HG03159 (cell line): ENCODE data around the gene BIN2.
A peak's percentile ranks its signal among the peaks of the same experiment; 100 is the strongest.
"Not testable (repeated sequence)": the region's sequence is repeated elsewhere in the genome, so short reads cannot be mapped to it uniquely, and the experiment has no call there.

Experiments used
- ATAC-seq: cut with Tn5 transposase; IDR thresholded peaks from one replicate; pipeline ENCODE4 v1.9.1; 2021; ENCODE audit warnings: mild to moderate bottlenecking, moderate library complexity; ENCODE audit not compliant: unreplicated experiment

The BIN2 gene

DNA sequence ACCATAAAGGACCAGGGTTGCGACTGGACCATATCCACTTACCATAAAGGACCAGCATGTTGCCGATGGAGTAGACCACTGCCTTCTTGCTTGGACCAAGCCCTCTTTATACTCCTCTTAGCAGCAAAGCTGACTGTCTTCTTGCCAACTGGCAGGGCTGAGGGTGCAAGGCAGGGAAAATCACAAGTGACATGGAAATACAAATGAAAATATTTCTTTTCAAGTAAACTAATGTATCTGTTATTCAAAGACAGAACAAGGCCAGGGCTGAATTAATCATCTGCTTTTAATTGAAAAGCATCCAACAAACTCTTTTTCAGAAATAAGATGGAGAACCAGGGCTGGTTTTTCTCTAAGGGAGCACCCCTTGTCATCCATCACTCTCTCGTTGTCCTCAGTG is 22.6 kb upstream of the BIN2 start, which contains the start of gene CELA1:
Gene CELA1, minus strand, starts transcription at position 99 of the 400 bp plus-strand sequence. Its CDS starts 41 bp downstream, at position 58.
- no peak for ATAC-seq

DNA sequence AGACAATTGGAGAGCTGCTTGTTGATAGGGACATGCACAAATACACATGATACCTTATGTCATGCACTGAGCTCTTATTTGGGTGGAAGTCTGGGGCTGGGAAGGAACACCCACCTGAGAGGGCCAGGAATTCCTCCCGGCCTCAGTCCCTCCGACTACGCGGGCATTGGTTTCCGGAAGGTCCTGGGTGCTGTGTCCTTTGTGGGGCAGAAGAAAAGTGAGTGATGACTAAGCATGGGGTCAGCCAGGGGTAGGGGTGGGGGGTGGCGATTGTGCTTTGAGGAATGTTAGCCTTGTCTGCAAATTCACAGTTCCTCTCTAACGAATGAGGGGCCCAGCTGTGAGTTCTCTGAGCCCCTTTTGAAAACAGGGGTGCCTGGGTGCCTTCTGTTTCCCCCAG is 21.7 kb upstream of the BIN2 start:
- no peak for ATAC-seq

- no peak for ATAC-seq
Observed at GRCh38 chr12:51343201-51343600, 19.2 kb upstream of the BIN2 start.

GRCh38 chr12:51342416-51342815 is 18.4 kb upstream of the BIN2 start:
- ATAC-seq: no peak

DNA sequence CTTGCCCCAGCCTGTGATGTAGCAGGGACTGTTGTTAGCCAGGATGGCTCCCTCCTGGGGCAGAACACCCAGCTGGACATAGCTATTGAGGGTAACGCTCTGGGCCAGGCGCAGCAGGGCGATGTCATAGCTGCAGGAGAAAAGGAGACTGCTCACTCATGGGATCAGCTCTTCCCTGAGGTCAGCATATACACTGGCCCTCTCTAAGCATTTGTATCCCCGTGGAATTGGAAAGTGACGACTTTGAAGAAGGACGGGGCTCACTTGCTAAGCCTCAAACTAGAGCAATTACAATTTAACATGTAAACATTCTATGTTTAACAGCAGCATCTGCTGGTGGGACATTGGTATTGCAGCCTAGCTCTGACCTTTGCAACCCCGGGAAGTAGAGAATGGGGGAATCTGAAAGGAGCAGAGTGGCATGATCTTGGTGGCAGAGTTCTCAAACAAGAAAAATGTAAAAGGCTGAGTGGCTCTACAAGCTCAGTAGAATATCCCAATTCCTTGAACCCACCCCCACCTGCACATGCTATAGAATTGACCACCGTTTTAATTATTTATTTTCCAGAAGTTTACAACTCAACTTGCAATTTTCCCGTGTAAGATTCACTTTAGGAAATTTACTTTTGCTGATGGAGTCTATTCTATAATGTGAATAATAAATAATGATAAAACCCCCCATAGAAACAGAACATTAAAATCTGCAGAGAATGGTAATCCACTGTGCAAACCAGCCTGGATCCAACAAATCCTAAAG is 17.5 kb upstream of the BIN2 start:
- ATAC-seq: no peak

DNA sequence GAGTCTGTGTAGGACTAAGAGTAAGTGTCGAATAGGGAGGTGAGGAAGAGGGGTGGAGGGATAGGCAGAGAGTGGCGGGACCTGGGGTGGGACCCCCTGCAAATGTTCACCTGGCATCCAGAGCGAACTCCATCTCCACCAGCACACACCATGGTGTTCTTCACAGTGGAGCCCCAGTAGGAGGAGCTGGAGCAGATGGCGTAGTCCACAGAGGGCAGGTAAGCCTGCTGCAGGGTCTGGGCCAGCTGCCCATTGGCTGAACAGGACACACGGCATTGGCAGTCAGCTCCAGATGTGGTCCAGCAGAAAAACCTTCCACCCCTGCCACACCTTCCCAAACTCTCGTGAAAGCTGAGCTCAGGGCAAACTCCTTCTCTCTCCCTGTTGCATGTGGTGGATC is 15.8 kb upstream of the BIN2 start:
- no peak for ATAC-seq

DNA sequence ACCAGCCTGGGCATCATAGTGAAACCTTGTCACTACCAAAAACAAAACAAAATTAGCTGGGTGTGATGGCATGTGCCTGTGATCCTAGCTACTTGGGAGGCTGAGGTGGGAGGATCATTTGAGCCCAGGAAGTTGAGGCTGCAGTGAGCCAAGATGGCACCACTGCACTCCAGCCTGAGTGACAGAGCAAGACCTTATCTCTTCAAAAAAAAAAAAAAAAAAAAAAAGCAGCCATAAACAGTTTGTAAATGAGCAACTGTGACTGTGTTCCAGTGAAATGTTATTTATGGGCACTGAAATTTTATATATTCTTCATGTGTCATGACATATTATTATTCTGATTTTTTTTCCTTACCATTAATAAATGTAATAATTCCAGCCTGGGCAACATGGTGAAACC is 13.4 kb upstream of the BIN2 start:
- ATAC-seq: not testable (repeated sequence)

GRCh38 chr12:51335931-51336330 is 12.0 kb upstream of the BIN2 start:
- ATAC-seq: no peak

- no peak for ATAC-seq
Observed at GRCh38 chr12:51334764-51335163, 10.8 kb upstream of the BIN2 start.

- ATAC-seq: no peak
Observed at GRCh38 chr12:51333536-51333935, 9.6 kb upstream of the BIN2 start.

DNA sequence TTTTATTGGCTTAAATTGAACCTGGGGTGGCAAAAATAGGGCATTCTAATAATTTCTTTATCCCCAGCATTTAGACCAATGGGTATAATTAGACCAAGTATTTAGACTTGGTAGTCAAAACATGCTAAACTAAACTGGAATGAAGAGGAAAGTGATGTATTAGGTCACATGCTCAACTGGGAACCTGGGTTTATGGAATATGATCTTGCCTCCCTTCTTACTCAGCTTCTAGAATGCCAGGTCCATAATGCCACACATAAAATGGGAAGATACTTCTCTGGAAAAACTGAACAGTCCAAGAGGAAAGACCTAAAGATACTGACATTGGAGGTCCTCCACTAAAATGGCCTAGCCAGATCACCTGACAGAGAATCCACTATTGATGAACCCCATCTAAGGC is 6.2 kb upstream of the BIN2 start:
- ATAC-seq: no peak

- ATAC-seq: no peak
Observed at GRCh38 chr12:51329742-51330141, 5.8 kb upstream of the BIN2 start.

GRCh38 chr12:51328587-51328986 is 4.6 kb upstream of the BIN2 start:
- ATAC-seq: no peak

DNA sequence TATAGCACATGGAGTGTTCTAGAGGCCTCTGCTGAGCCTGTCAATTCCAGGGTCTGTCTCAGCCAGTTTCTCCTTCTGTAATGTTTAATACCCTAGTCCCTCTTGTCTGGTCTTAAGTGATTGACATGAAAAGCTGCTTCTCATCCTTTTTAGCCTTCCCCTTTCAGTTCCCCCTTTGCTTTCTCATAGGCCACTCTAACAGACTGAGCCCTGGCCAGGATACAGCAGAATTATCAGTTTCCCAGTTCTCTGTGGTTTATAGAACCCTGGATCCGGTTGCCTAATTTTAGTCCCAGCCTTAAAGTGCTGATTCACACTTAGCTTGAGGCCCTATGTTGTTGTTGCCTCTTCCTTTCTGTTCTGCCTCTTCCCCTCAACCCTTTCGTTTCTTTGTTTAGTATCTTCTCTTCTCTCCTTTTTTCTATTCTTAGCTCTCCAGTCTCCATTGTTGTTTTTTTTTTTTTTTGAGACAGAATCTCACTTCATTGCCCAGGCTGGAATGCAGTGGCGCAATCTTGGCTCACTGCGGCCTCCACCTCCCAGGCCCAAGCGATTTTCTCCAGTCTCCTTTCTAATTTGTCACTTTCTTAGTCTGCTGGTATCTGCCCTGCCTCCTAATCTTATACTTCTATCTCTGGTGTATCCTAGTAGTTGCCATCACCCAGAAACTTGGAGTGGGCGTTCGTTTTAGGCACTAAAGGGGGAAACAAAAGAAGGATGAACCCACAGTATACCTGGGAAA is 2.9 kb upstream of the BIN2 start:
- no peak for ATAC-seq

- no peak for ATAC-seq
Observed at GRCh38 chr12:51324953-51325352, 979 bp upstream of the BIN2 start.

DNA sequence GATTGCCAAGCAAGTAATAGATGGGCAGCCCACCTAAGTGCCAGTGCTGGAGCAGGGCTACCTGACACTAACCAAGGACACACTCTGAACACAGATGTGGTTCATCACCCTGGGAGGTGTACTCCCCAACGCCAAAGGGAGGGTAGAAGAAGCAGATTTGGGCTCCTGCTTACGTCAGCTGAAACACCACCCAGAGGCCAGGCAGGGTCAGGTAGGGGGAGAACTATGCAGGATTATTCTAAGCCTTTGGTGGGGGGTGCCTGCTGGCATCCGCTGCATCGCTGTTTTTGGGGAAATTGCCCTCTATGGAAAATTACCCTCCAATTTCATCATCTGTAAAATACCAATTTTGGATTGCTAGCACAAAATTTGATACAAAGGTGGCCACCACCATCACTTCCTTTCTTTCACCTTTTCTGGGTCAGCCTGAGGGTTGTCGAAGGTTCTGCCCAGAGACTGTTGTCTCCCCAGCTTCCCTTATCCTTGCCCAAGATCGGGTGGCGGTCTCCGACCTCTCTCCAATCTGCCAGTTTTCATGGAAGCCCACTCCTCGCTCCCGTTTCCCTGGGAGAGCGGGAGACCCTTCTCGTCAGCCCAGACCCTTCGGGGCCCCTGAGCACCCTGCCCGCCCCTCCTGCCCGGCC is 535 bp downstream of the BIN2 start:
- ATAC-seq: peak; percentile 35

- ATAC-seq: no peak
Observed at GRCh38 chr12:51322452-51322851, 1.5 kb downstream of the BIN2 start.

- no peak for ATAC-seq
Observed at GRCh38 chr12:51321882-51322281, 2.1 kb downstream of the BIN2 start.

GRCh38 chr12:51320695-51321320 is 3.2 kb downstream of the BIN2 start:
- ATAC-seq: no peak

DNA sequence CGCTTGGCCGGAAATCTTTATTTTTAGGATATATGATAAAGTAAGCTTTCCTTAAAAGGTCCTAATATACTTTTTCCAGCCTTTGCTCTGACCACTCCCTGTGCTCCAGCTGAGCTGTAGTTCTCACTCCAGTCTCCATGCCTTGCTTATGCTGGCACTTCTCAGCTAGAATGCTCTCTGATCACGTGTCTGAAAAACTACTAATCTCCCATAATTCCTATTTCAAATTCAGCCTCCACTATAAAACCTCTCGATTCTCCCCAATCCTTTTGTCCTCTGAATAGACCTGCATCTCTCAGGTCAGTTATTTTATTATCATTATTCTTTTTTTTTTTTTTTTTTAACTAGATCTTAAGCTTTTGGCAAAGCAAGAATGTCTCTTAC is 3.7 kb downstream of the BIN2 start:
- no peak for ATAC-seq

DNA sequence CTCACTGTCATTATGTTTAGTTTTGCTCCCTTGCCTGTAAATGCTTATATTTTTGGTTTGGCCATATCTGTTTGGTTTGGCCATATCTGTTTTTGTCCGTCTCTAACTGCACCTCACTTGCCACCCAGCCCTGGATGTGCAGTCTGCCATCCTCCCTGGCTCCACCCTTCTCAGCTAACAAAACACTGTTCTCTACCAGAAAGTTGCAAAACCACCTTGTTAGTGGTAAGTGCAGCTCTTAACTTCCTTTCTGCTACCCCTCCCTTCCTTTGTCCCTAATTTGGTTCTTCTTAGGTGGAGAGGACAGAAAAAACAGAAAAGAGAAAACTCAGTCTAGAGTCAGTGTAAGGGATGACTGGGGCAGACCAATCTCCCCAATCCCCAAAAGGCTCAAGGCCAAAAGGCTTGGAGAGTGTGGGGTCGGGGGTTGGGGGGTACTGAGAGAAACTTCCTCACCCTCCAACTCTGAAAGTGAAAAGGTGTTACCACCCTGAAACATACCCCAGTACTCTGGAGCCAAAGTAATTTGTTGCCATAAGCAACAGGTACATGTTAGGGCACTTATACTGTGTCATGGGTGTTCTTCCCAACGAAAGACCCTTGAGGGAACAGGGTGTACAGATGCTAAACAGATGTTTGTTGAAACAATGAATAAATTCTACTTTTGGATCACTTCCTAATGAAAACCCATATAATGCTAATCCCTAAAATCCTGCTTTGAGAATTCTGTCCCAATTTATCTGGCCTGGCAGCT is 5.0 kb downstream of the BIN2 start:
- no peak for ATAC-seq
